GM12892 (cell line): ENCODE results near the gene EMX2.

Experiments used
- POLR2A ChIP-seq: IDR thresholded peaks from 2 replicates; pipeline ENCODE4 v1.6.1; 2011; ENCODE audit warnings: low read depth, low read length, control low read depth
- POLR2AphosphoS5 ChIP-seq: IDR thresholded peaks from 2 replicates; pipeline ENCODE4 v1.6.1; 2011; ENCODE audit warnings: low read depth, low read length, control low read depth
- TAF1 ChIP-seq: IDR thresholded peaks from 2 replicates; pipeline ENCODE4 v1.6.1; 2011; ENCODE audit warnings: low read depth, mild to moderate bottlenecking, control low read depth, low read length, borderline replicate concordance

DNA sequence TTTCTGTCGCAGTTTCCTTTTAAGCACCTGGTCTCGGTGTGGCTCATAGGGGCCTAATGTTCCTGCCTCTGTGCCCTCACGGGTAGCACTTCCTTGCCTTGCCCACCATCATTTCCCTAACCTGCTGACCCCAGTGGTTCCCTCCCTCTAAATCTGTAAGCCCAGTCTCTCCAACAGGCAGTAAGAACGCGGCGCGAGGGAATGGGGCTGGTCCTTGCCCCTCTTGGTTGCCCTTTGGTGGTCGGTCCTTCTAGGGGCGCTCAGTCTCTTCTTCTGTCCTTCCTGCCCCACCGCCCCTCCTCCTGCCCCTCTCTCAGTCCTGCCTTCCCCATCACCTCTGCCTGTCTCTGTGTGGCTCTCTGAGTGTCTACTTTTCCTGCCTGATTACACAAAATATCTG is 21.2 kb downstream of the EMX2 start:
- TF ChIP-seq POLR2A (no peak), POLR2AphosphoS5 (no peak), TAF1 (no peak)
